AG04450 (cell line): ENCODE data around the gene TBL1XR1. TPM values are rescaled to one million over a fixed set of nuclear protein-coding genes. Genes with fewer than 3 reads are reported as not detected.

ENCODE experiments used
- CTCF ChIA-PET: fragments of 300-600, 350-600 bp; formaldehyde crosslinking; extraction: SDS; loops from one replicate; lab custom pipeline; 2022; ENCODE audit warnings: antibody characterized with exemption, inconsistent platforms; lab: Charles Lee
- POLR2A ChIA-PET: fragments of 350-600 bp; formaldehyde crosslinking; extraction: SDS; loops from one replicate; lab custom pipeline; 2021; ENCODE audit warnings: antibody characterized with exemption, inconsistent platforms; lab: Yijun Ruan, JAX
- DNase-seq: peaks from one replicate; pipeline ENCODE4 v3.0.0-alpha.2; 2011; ENCODE audit warnings: low read depth, low spot score
- H3K27ac ChIP-seq: one replicate; pipeline ENCODE4 v1.5.1; 2012; ENCODE audit warnings: low read depth, low read length, control low read depth
- H3K27me3 ChIP-seq: one replicate; pipeline ENCODE4 v1.6.0; 2012; ENCODE audit warnings: low read length; ENCODE audit not compliant: control insufficient read depth, insufficient read depth
- H3K4me3 ChIP-seq: 2 replicates; pipeline ENCODE4 v1.5.1; 2011; ENCODE audit warnings: mild to moderate bottlenecking, low read depth, low read length, control low read depth
- H3K9me3 ChIP-seq: 2 replicates; pipeline ENCODE4 v1.5.1; 2012; ENCODE audit warnings: low read length; ENCODE audit not compliant: control insufficient read depth, insufficient read depth
- CTCF ChIP-seq: IDR thresholded peaks from 2 replicates; pipeline ENCODE4 v1.5.1; 2011; ENCODE audit warnings: low read depth, low read length, control low read depth, inconsistent platforms
- polyA plus RNA-seq: library from polyadenylated mRNA; depleted of rRNA; stranded (reverse); fragments of >200 nt; gene quantifications from 2 replicates; pipeline ENCODE4 v1.2.3, GENCODE V29; 2011

Gene TBL1XR1
- polyA plus RNA-seq, 1 experiment, result 207 TPM

- H3K27me3 ChIP-seq, result no peaks in the 10 kb centered on the region
- peaks cover 3% of the 10 kb centered on the region; the same call in 1 of the 2 replicates for H3K9me3 ChIP-seq
- no peak for TF ChIP-seq CTCF
- no peak for DNase-seq
- ChIA-PET POLR2A (no interaction called here), CTCF (interaction anchor here (0.6 kb wide), 1 partner anchor 28 kb away, joined by 3 read pairs; no protein-coding TSS in a partner anchor)
- H3K27ac ChIP-seq, result no peak overlapping the region
- no peak overlapping the region for H3K4me3 ChIP-seq
Observed at GRCh38 chr3:177213801-177214535, 16.7 kb upstream of the TBL1XR1 start.

- ChIA-PET POLR2A (no interaction called here), CTCF (no interaction called here)
- Histone ChIP-seq H3K27ac (no peak overlapping the region), H3K27me3 (no peaks in the 10 kb centered on the region), H3K4me3 (no peak overlapping the region), H3K9me3 (no peaks in the 10 kb centered on the region)
- TF ChIP-seq CTCF, result no peak
- DNase-seq, result no peak
Observed at GRCh38 chr3:177212756-177213155, 15.5 kb upstream of the TBL1XR1 start.

- Histone ChIP-seq H3K4me3 (no peak overlapping the region), H3K9me3 (no peaks in the 10 kb centered on the region), H3K27me3 (no peaks in the 10 kb centered on the region), H3K27ac (no peak overlapping the region)
- TF ChIP-seq CTCF, result no peak
- ChIA-PET CTCF (no interaction called here), POLR2A (no interaction called here)
- DNase-seq, result no peak
Observed at GRCh38 chr3:177212278-177212610, 15.0 kb upstream of the TBL1XR1 start.

- Histone ChIP-seq H3K4me3 (no peak overlapping the region), H3K27me3 (no peaks in the 10 kb centered on the region), H3K27ac (no peak overlapping the region), H3K9me3 (no peaks in the 10 kb centered on the region)
- POLR2A ChIA-PET, result no interaction called here
- no peak for DNase-seq
- CTCF ChIA-PET, result no interaction called here
- TF ChIP-seq CTCF, result no peak
Observed at GRCh38 chr3:177211503-177212277, 14.4 kb upstream of the TBL1XR1 start.
